Measurements from ENCODE around the gene FAU. TPM values are rescaled to one million over a fixed set of nuclear protein-coding genes. Genes with fewer than 3 reads are reported as not detected.

FAU gene
- total and polyA plus RNA-seq, 9 of the 15 experiments (the other 6 are each of a cell fraction or from before 2014, with no cell fraction given) = 433 to 1,827 (median 942) TPM

GRCh38 chr11:65112546-65113360 is 9.2 kb downstream of the FAU start (continued):
- peak; percentile 95 for TF ChIP-seq HMGN3 (IDR thresholded peaks at IDR 0.05; ENCODE audit: borderline replicate concordance, extremely low read depth, insufficient read length, low read depth, low read length)
- peak; percentile 17 for TF ChIP-seq MEIS2 (IDR thresholded peaks at IDR 0.05; ENCODE audit: partially characterized antibody)
- TF ChIP-seq EZH2 (IDR thresholded peaks at IDR 0.05; ENCODE audit: borderline replicate concordance, low read depth, low read length) = no peak
- peak; percentile 43 to 58 for TF ChIP-seq RAD21 (CRISPR knock-in tag; conservative IDR thresholded peaks at IDR 0.05 in 1 of 2, IDR thresholded peaks at IDR 0.05 in 1 of 2)
- no peak for TF ChIP-seq THRAP3 (IDR thresholded peaks at IDR 0.05; ENCODE audit: borderline replicate concordance)
- no peak for TF ChIP-seq SAFB2 (IDR thresholded peaks at IDR 0.05; ENCODE audit: borderline replicate concordance, low read depth, low read length, severe bottlenecking)
- TF ChIP-seq NRF1 (conservative IDR thresholded peaks at IDR 0.05 in 1 of 2, IDR thresholded peaks at IDR 0.05 in 1 of 2) = peak; percentile 34 to 53; a peak in 3 of 4 replicates
- TF ChIP-seq LCOR (CRISPR knock-in tag; IDR thresholded peaks at IDR 0.05) = peak; percentile 68; the same call in 1 of the 2 replicates
- peak; percentile 71 for TF ChIP-seq MYC (IDR thresholded peaks at IDR 0.05; ENCODE audit: low read depth, low read length)
- TF ChIP-seq MYC (CRISPR knock-in tag; IDR thresholded peaks at IDR 0.05; ENCODE audit: borderline replicate concordance, low read depth) = peak; percentile 59; the same call in 1 of the 2 replicates
- TF ChIP-seq NCOR1 (IDR thresholded peaks at IDR 0.05) = peak; percentile 45
- no peak for TF ChIP-seq ARID3A (IDR thresholded peaks at IDR 0.05; ENCODE audit: borderline replicate concordance, low read depth, low read length)
- no peak for TF ChIP-seq NEUROD1 (IDR thresholded peaks at IDR 0.05; ENCODE audit: borderline replicate concordance, low read depth, low read length, partially characterized antibody)
- TF ChIP-seq POLR2G (IDR thresholded peaks at IDR 0.05; ENCODE audit: low read depth, low read length) = peak; percentile 80
- TF ChIP-seq ADNP (tag; IDR thresholded peaks at IDR 0.05) = no peak
- no peak for TF ChIP-seq ZEB2 (IDR thresholded peaks at IDR 0.05)
- no peak for TF ChIP-seq HMBOX1 (IDR thresholded peaks at IDR 0.05)
- TF ChIP-seq ZNF12 (CRISPR knock-in tag; IDR thresholded peaks at IDR 0.05) = no peak
- TF ChIP-seq VEZF1 (CRISPR knock-in tag; IDR thresholded peaks at IDR 0.05) = peak; percentile 75
- TF ChIP-seq ELF1 (tag; IDR thresholded peaks at IDR 0.05) = peak; percentile 26; the same call in 1 of the 2 replicates
- peak; percentile 95 for TF ChIP-seq ZFX (CRISPR knock-in tag; IDR thresholded peaks at IDR 0.05)
- TF ChIP-seq PKNOX1 (IDR thresholded peaks at IDR 0.05) = peak; percentile 49; the same call in 1 of the 2 replicates
